GM12878 (cell line): Measurements from ENCODE around the gene TGM2. TPM values are rescaled to one million over a fixed set of nuclear protein-coding genes. Genes with fewer than 3 reads are reported as not detected.

Experiments used
- ATAC-seq: fragments of 200-7000 bp; cut with Tn5 transposase; 3 replicates; pipeline ENCODE4 v1.9.1; 2020; ENCODE audit warnings: mild to moderate bottlenecking, moderate library complexity
- BruUV-seq: library from RNA; stranded (reverse); fragments of 400-500 nt; replicated peaks from 2 replicates; lab custom pipeline; 2021; lab: Mats Ljungman, UMichigan
- CTCF ChIA-PET: fragments of 300-600 bp; sonication (Branson Sonifier 250); formaldehyde crosslinking; extraction: SDS; loops from one replicate; lab custom pipeline; 2021; ENCODE audit warnings: inconsistent platforms; lab: Yijun Ruan, JAX
- POLR2A ChIA-PET: fragments of 350-600 bp; formaldehyde crosslinking; extraction: SDS; loops from one replicate; lab custom pipeline; 2021; ENCODE audit warnings: inconsistent platforms; lab: Charles Lee
- RAD21 ChIA-PET: fragments of 300-600 bp; sonication (Branson Sonifier 250); formaldehyde crosslinking; loops from one replicate; lab custom pipeline; 2023; ENCODE audit warnings: antibody characterized with exemption; ENCODE audit not compliant: unreplicated experiment; lab: Charles Lee
- SMC1A ChIA-PET: fragments of 300-600 bp; sonication (Branson Sonifier 250); formaldehyde crosslinking; loops from one replicate; lab custom pipeline; 2023; ENCODE audit not compliant: unreplicated experiment, uncharacterized antibody; lab: Charles Lee
- DNase-seq: peaks from one replicate; pipeline ENCODE4 v3.0.0-alpha.2; 2011; ENCODE audit warnings: low read depth, low spot score
- FAIRE-seq: peaks from 3 replicates; lab custom pipeline; 2011; peaks lifted over from hg19 to GRCh38; lab: Jason Lieb, UNC
- H2AFZ ChIP-seq: 2 replicates; pipeline ENCODE4 v1.6.0; 2011; ENCODE audit warnings: low read depth, low read length, control low read depth; ENCODE audit not compliant: control insufficient read depth
- H3K27ac ChIP-seq: 2 replicates; pipeline ENCODE4 v1.5.1; 2011; ENCODE audit warnings: control low read depth; ENCODE audit not compliant: control insufficient read depth, insufficient read depth
- H3K27me3 ChIP-seq, 2 experiments: replicated peaks in 1 of 2; 2 replicates each; pipeline versions ENCODE4 v1.6.0 to v1.6.1; 2011; ENCODE audit warnings: low read length in 1 of 2; ENCODE audit not compliant: control insufficient read depth in 2 of 2, insufficient read depth in 2 of 2
- H3K36me3 ChIP-seq, 2 experiments: 2 replicates each; pipeline ENCODE4 v1.5.1; 2011; ENCODE audit warnings: low read length in 1 of 2; ENCODE audit not compliant: control insufficient read depth in 2 of 2, insufficient read depth in 2 of 2
- H3K4me1 ChIP-seq: 2 replicates; pipeline ENCODE4 v1.6.1; 2011; ENCODE audit warnings: mild to moderate bottlenecking, low read length, moderate library complexity, mixed read lengths; ENCODE audit not compliant: control insufficient read depth, insufficient read depth
- H3K4me2 ChIP-seq: 2 replicates; pipeline ENCODE4 v1.6.0; 2011; ENCODE audit warnings: control low read depth; ENCODE audit not compliant: control insufficient read depth, insufficient read depth
- H3K4me3 ChIP-seq: fragments of 200-600 bp; sonication (generic); 2 replicates; pipeline ENCODE4 v1.5.1; 2016
- H3K79me2 ChIP-seq: 2 replicates; pipeline ENCODE4 v1.6.0; 2011; ENCODE audit warnings: low read length; ENCODE audit not compliant: control insufficient read depth, insufficient read depth
- H3K9ac ChIP-seq: 2 replicates; pipeline ENCODE4 v1.8.0; 2011; ENCODE audit warnings: low read length, control low read depth, mixed read lengths; ENCODE audit not compliant: control insufficient read depth, insufficient read depth
- H3K9me3 ChIP-seq: replicated peaks from 3 replicates; pipeline ENCODE4 v1.5.1; 2011; ENCODE audit warnings: mild to moderate bottlenecking, low read length; ENCODE audit not compliant: control insufficient read depth, insufficient read depth
- H4K20me1 ChIP-seq: 2 replicates; pipeline ENCODE4 v1.6.0; 2011; ENCODE audit not compliant: control insufficient read depth, insufficient read depth
- ATF7 ChIP-seq: fragments of 450-650 bp; IDR thresholded peaks from 2 replicates; pipeline ENCODE4 v1.6.1; 2016; ENCODE audit warnings: low read depth, mild to moderate bottlenecking
- CHD4 ChIP-seq: fragments of 200-600 bp; sonication (generic); IDR thresholded peaks from 2 replicates; pipeline ENCODE4 v1.6.1; 2016; ENCODE audit warnings: mild to moderate bottlenecking
- EZH2 ChIP-seq: IDR thresholded peaks from 2 replicates; pipeline ENCODE4 v1.6.1; 2012; ENCODE audit warnings: low read depth, mild to moderate bottlenecking, control low read depth, inconsistent platforms, low read length, borderline replicate concordance; ENCODE audit not compliant: control insufficient read depth
- HDAC2 ChIP-seq: fragments of 200-600 bp; sonication (generic); IDR thresholded peaks from 2 replicates; pipeline ENCODE4 v1.6.1; 2017
- KLF5 ChIP-seq: fragments of 450-650 bp; IDR thresholded peaks from 2 replicates; pipeline ENCODE4 v1.6.1; 2014; ENCODE audit warnings: mild to moderate bottlenecking; ENCODE audit not compliant: partially characterized antibody
- NFIC ChIP-seq: IDR thresholded peaks from 2 replicates; pipeline ENCODE4 v1.6.1; 2012; ENCODE audit warnings: low read depth, mild to moderate bottlenecking, inconsistent platforms, low read length, moderate library complexity
- PKNOX1 ChIP-seq: fragments of 450-650 bp; IDR thresholded peaks from 2 replicates; pipeline ENCODE4 v1.6.1; 2016; ENCODE audit warnings: mild to moderate bottlenecking
- POLR2AphosphoS2 ChIP-seq: IDR thresholded peaks from 2 replicates; pipeline ENCODE4 v1.6.1; 2011; ENCODE audit warnings: low read depth, mild to moderate bottlenecking, low read length, improper control_type of control experiment, moderate library complexity
- RAD21 ChIP-seq: IDR thresholded peaks from 2 replicates; pipeline ENCODE4 v1.6.1; 2011; ENCODE audit warnings: mild to moderate bottlenecking, low read depth, low read length, moderate library complexity; ENCODE audit not compliant: insufficient read depth
- RFX5 ChIP-seq: IDR thresholded peaks from 2 replicates; pipeline ENCODE4 v1.6.1; 2011; ENCODE audit warnings: low read depth, low read length, improper control_type of control experiment
- SMARCA5 ChIP-seq: fragments of 450-650 bp; IDR thresholded peaks from 2 replicates; pipeline ENCODE4 v1.6.1; 2017; ENCODE audit warnings: mild to moderate bottlenecking
- SP1 ChIP-seq: IDR thresholded peaks from one replicate; pipeline ENCODE4 v1.6.1; 2011; ENCODE audit warnings: low read depth, low read length
- WRNIP1 ChIP-seq: IDR thresholded peaks from 2 replicates; pipeline ENCODE4 v1.6.1; 2011; ENCODE audit warnings: low read depth, low read length, improper control_type of control experiment, borderline replicate concordance
- YY1 ChIP-seq: IDR thresholded peaks from 2 replicates; pipeline ENCODE4 v1.6.1; 2011; ENCODE audit warnings: low read depth, mild to moderate bottlenecking, low read length
- ZBED1 ChIP-seq: IDR thresholded peaks from 2 replicates; pipeline ENCODE4 v1.6.1; 2016; ENCODE audit warnings: borderline replicate concordance
- ZNF217 ChIP-seq: fragments of 450-650 bp; IDR thresholded peaks from 2 replicates; pipeline ENCODE4 v1.6.1; 2017; ENCODE audit warnings: antibody characterized with exemption, mild to moderate bottlenecking
- ZNF687 ChIP-seq: fragments of 450-650 bp; IDR thresholded peaks from 2 replicates; pipeline ENCODE4 v1.6.1; 2017; ENCODE audit warnings: mild to moderate bottlenecking, moderate library complexity
- WGBS: methylation state at CpG from one replicate; pipeline ENCODE4 v1.1.6; 2016; ENCODE audit warnings: low lambda C conversion rate; ENCODE audit not compliant: insufficient replicate concordance, insufficient coverage; ENCODE audit errors: missing lambda C conversion rate; 5-methylcytosine and 5-hydroxymethylcytosine counted together
- in situ Hi-C: fragments of 300-500 bp; cut with MboI; formaldehyde crosslinking; loops from 9 replicates; pipeline ENCODE4 v1.14.3; 2018; ENCODE audit warnings: mixed read lengths
- intact Hi-C: fragments of 100-400 bp; cut with micrococcal nuclease; formaldehyde crosslinking; loops from one replicate; pipeline ENCODE4 v1.14.2; 2022; ENCODE audit not compliant: unreplicated experiment
- polyA plus RNA-seq, 11 experiments: library from polyadenylated mRNA; depleted of rRNA in 4 of 11; unstranded in 6 of 11; stranded (reverse) in 5 of 11; fragments of >200 nt; fragmentation: Nextera tagmentation in 4 of 11; fragmentation: Illumina TruSeq in 1 of 11; extraction: Ambion mirVana in 4 of 11; extraction: Trizol in 1 of 11; gene quantifications; 1 replicate in 1 of 11; 2 replicates in 10 of 11; pipeline versions ENCODE4 v1.2.1 to v1.2.3, GENCODE V29; 2011 to 2016; ENCODE audit warnings: inconsistent platforms in 2 of 11, missing spikeins in 2 of 11, low read depth in 1 of 11
- total RNA-seq, 4 experiments: library from RNA; depleted of rRNA in 3 of 4; stranded (reverse); fragments of >200 nt in 3 of 4; fragmentation: Illumina TruSeq in 1 of 4; extraction: Trizol in 1 of 4; gene quantifications; 2 replicates each; pipeline versions ENCODE4 v1.2.1 to v1.2.3, GENCODE V29; 2013 to 2021
- TF ChIP-seq, protein P1 (sequence below): fragments of 450-650 bp; IDR thresholded peaks from 2 replicates; pipeline ENCODE4 v1.6.1; 2017; ENCODE audit warnings: low read depth, mild to moderate bottlenecking, moderate library complexity

TGM2 gene
- total and polyA plus RNA-seq, 10 of the 15 experiments (the other 5 are each of a cell fraction or from before 2014, with no cell fraction given), result 0.11 to 1.9 (median 0.51) TPM

GRCh38 chr20:38081575-38081974 is 83.5 kb downstream of the TGM2 start (continued):
- TF ChIP-seq RAD21 (no peak), YY1 (no peak), CHD4 (no peak), ZNF687 (no peak), PKNOX1 (no peak), KLF5 (no peak)

GRCh38 chr20:38079353-38079752 is 85.7 kb downstream of the TGM2 start:
- FAIRE-seq, result no peak
- SMC1A ChIA-PET, result interaction anchor here (0.8 to 12.3 kb wide), 3 partner anchors 12 to 21 kb away, joined by 3 to 166 read pairs (median 8); no protein-coding TSS in a partner anchor

More at GRCh38 chr20:38079353-38079752, 85.7 kb downstream of the TGM2 start:
- Histone ChIP-seq H3K27ac (no peak overlapping the region), H3K27me3 (no peaks in the 10 kb centered on the region), H4K20me1 (no peaks in the 10 kb centered on the region), H3K9ac (no peak overlapping the region), H3K79me2 (peaks cover 12% of the 10 kb centered on the region), H3K4me3 (no peak overlapping the region), H3K4me1 (peaks cover 6% of the 10 kb centered on the region), H3K36me3 (peaks cover 8 to 11% of the 10 kb centered on the region in 2 experiments)
- no peak for DNase-seq
- BruUV-seq, result no TSS peak
- 98% methylated on average over 3 of the region's 3 CpGs for WGBS
- ChIA-PET POLR2A (interaction anchor here (0.6 kb wide), 1 partner anchor 66 kb away, joined by 4 read pairs; no protein-coding TSS in a partner anchor), CTCF (interaction anchor here (1.4 to 12.1 kb wide), 5 partner anchors 9 to 142 kb away, joined by 6 to 260 read pairs (median 175); no protein-coding TSS in a partner anchor), RAD21 (interaction anchor here (0.7 to 1.1 kb wide), 3 partner anchors 14 to 34 kb away, joined by 3 to 4 read pairs (median 4); no protein-coding TSS in a partner anchor)
- in situ Hi-C loops, result no loop called here
- TF ChIP-seq SP1 (no peak), WRNIP1 (no peak), SMARCA5 (peak; percentile 42; the same call in 1 of the 2 replicates), RFX5 (no peak), HDAC2 (no peak), POLR2AphosphoS2 (no peak), EZH2 (no peak), NFIC (no peak), ZNF217 (0 out of 2 replicates have a peak, but pooled peaks have one; percentile 22), ZBED1 (no peak), ATF7 (no peak)
- TF ChIP-seq, protein P1, sequence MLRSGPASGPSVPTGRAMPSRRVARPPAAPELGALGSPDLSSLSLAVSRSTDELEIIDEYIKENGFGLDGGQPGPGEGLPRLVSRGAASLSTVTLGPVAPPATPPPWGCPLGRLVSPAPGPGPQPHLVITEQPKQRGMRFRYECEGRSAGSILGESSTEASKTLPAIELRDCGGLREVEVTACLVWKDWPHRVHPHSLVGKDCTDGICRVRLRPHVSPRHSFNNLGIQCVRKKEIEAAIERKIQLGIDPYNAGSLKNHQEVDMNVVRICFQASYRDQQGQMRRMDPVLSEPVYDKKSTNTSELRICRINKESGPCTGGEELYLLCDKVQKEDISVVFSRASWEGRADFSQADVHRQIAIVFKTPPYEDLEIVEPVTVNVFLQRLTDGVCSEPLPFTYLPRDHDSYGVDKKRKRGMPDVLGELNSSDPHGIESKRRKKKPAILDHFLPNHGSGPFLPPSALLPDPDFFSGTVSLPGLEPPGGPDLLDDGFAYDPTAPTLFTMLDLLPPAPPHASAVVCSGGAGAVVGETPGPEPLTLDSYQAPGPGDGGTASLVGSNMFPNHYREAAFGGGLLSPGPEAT, result no peak
- TF ChIP-seq, all 136 proteins: peak for 2
- no peak for ATAC-seq
- intact Hi-C loops, result no loop called here
- Histone ChIP-seq H3K4me2 (no peak overlapping the region), H2AFZ (no peak overlapping the region), H3K9me3 (peaks cover 4% of the 10 kb centered on the region)
